ENCODE data around the gene SH3BP1.

The SH3BP1 gene

DNA sequence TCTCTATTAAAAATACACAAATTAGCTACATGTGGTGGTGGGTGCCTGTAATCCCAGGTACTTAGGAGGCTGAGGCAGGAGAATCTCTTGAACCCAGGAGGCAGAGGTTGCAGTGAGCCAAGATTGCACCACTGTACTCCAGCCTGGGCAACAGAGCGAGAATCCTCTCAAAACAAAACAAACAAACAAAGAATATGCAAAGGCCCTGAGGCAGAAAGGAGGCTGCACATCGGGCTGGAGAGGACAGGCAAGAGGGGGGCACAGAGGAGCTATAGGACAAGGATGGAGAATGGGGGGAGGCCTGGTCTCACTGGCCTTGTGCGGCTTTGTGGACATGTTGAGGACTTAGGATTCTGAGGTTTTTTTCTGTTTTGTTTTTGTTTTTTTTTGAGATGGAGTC is 65.7 kb downstream of the SH3BP1 start:
- no peak for TF ChIP-seq Cebpa-rat (IDR thresholded peaks at IDR 0.05)
- Histone ChIP-seq H3K9ac (no peak overlapping the region), H3K4me3 (no peak overlapping the region), H4K20me1 (no peaks in the 10 kb centered on the region), H3K36me3 (peaks cover 0 to 76% (median 43%) of the 10 kb centered on the region in 11 experiments; a peak in 17 of 22 replicates), H3K27me3 (no peaks in the 10 kb centered on the region), H3K4me1 (peaks cover 0 to 55% (median 38%) of the 10 kb centered on the region in 10 experiments; a peak in 14 of 20 replicates), H3K4me2 (peak overlapping the region in 1 of 11 experiments; percentile 39; a peak in 2 of 22 replicates), H3K9me3 (replicated peaks in 1 of 11) (peaks cover 0 to 13% (median 0%) of the 10 kb centered on the region in 11 experiments; a peak in 2 of 22 replicates), H3K27ac (no peak overlapping the region)

All from BLaER1 treated with 17β-estradiol and CSF1 and Interleukin-3, amounts not matched to agents 10 nM and 100 nM (cell line).